Esophagus muscularis mucosa (tissue), 3 donors: ENCODE data around the gene OLFM2.

Experiments
- CTCF ChIP-seq, 3 experiments: fragments of 200-600 bp in 2 of 3; fragments of 450-650 bp in 1 of 3; sonication (generic) in 2 of 3; IDR thresholded peaks; one replicate each; pipeline ENCODE4 v1.5.1; 2017 to 2019; ENCODE audit warnings: antibody characterized with exemption in 3 of 3, mild to moderate bottlenecking in 2 of 3, moderate library complexity in 1 of 3
- POLR2A ChIP-seq: fragments of 450-650 bp; IDR thresholded peaks from one replicate; pipeline ENCODE4 v1.6.1; 2017; ENCODE audit warnings: antibody characterized with exemption, moderate library complexity, mild to moderate bottlenecking, low read depth

GRCh38 chr19:9857076-9857721 is 79.1 kb downstream of the OLFM2 start:
- TF ChIP-seq CTCF (IDR thresholded peaks at IDR 0.05) (no peak), POLR2A (no peak)
